ENCODE measurements around the gene ALKBH8. TPM values are rescaled to one million over a fixed set of nuclear protein-coding genes. Genes with fewer than 3 reads are reported as not detected.

Gene ALKBH8
- total and polyA plus RNA-seq, 2 of the 4 experiments (the other 2 are of a cell fraction) = 3.0 to 6.6 TPM

GRCh38 chr11:107493117-107493516, 72.4 kb downstream of the ALKBH8 start:
- no peaks in the 10 kb centered on the region for H4K20me1 ChIP-seq (ENCODE audit: insufficient read depth, low read length)
- H2AK5ac ChIP-seq (ENCODE audit: low read depth, low read length) = no peak overlapping the region
- H4K91ac ChIP-seq (ENCODE audit: insufficient read depth, low read depth, low read length) = no peak overlapping the region
- ChIA-PET POLR2A (ENCODE audit: unreplicated experiment) (no interaction called here), CTCF (interaction anchor here (0.6 kb wide), 1 partner anchor 406 kb away, joined by 6 read pairs; no protein-coding TSS in a partner anchor)
- no peak overlapping the region for H4K8ac ChIP-seq (ENCODE audit: low read depth in 2 of 2, low read length in 2 of 2)
- no peak overlapping the region for H3K4ac ChIP-seq (ENCODE audit: low read depth, low read length)
- ATAC-seq (ENCODE audit: low read depth) (peak; percentile 53; the same call in 1 of the 2 replicates), DNase-seq (peak; percentile 63)
- no peak overlapping the region for H3K18ac ChIP-seq (ENCODE audit: low read depth, low read length)
- TF ChIP-seq RFX5 (IDR thresholded peaks at IDR 0.05; ENCODE audit: low read depth, low read length) = no peak
- 0 out of 2 replicates have a peak, but pooled peaks have one; percentile 16 for TF ChIP-seq NFE2L2 (IDR thresholded peaks at IDR 0.05; ENCODE audit: low read depth, low read length)
- no peaks in the 10 kb centered on the region for H3K79me1 ChIP-seq (ENCODE audit: low read depth in 1 of 2, low read length in 2 of 2)
- peaks cover 7% of the 10 kb centered on the region for H3K27me3 ChIP-seq (ENCODE audit: control insufficient read depth, insufficient read depth, low read length)
- no peak overlapping the region for H3K4me3 ChIP-seq (ENCODE audit: insufficient read depth, low read depth, low read length)
- no peak overlapping the region for H2BK5ac ChIP-seq (ENCODE audit: low read depth, low read length, poor library complexity, severe bottlenecking)
- in situ Hi-C loops (cut with MboI; ENCODE audit: low sequenced_read_pairs) (no loop called here), dilution Hi-C loops (cut with HindIII; ENCODE audit: low sequenced_read_pairs, unreplicated experiment) (no loop called here), intact Hi-C loops (cut with micrococcal nuclease) (no loop called here)
- no peak overlapping the region for H3K56ac ChIP-seq (ENCODE audit: extremely low read depth, insufficient read depth, low read length)
- H3K4me2 ChIP-seq (ENCODE audit: low read depth, low read length) = no peak overlapping the region
- H3K36me3 ChIP-seq (ENCODE audit: control insufficient read depth, insufficient read depth, low read length) = no peaks in the 10 kb centered on the region
- H2BK120ac ChIP-seq (ENCODE audit: low read depth, low read length) = no peak overlapping the region
- BruUV-seq (replicated peaks) = no TSS peak
- no peak overlapping the region for H4K5ac ChIP-seq (ENCODE audit: low read depth, low read length)
- no peaks in the 10 kb centered on the region for H3K9me1 ChIP-seq (ENCODE audit: insufficient read depth, low read length)
- H2AFZ ChIP-seq (replicated peaks; ENCODE audit: low read length, poor library complexity) = no peak overlapping the region
- H3K9me3 ChIP-seq (ENCODE audit: control insufficient read depth, insufficient read depth, low read length) = peaks cover 3% of the 10 kb centered on the region; the same call in 1 of the 2 replicates
- H2BK15ac ChIP-seq (ENCODE audit: low read depth, low read length) = no peak overlapping the region
- no peak overlapping the region for H2BK20ac ChIP-seq (ENCODE audit: low read depth, low read length)
- H3K14ac ChIP-seq (replicated peaks; ENCODE audit: low read depth, low read length) = no peak overlapping the region
- H3K4me1 ChIP-seq (ENCODE audit: control insufficient read depth, insufficient read depth, low read length) = no peaks in the 10 kb centered on the region
- WGBS, 2 experiments (ENCODE audit: extremely low coverage in 2 of 2, insufficient read length in 1 of 2) = 100% methylated on average over 1 of the region's 1 CpG; no CpG with 5 or more reads in 1 of the 2 experiments
- H3K9ac ChIP-seq (ENCODE audit: low read depth, low read length) = no peak overlapping the region
- H2AK9ac ChIP-seq (replicated peaks; ENCODE audit: low read depth, low read length, poor library complexity) = no peak overlapping the region
- H3K23ac ChIP-seq (ENCODE audit: low read depth, low read length) = no peak overlapping the region
- no peak overlapping the region for H3K27ac ChIP-seq (ENCODE audit: insufficient read depth, low read length)
